BLaER1 treated with 17β-estradiol and CSF1 and Interleukin-3, amounts not matched to agents 10 nM and 100 nM (cell line): ENCODE results near the gene CALML6.

Source experiments
- H3K27ac ChIP-seq, 11 experiments: shearing (Covaris generic); formaldehyde crosslinking; 2 replicates each; pipeline ENCODE4 v1.8.1; 2022
- H3K27me3 ChIP-seq, 11 experiments: shearing (Covaris generic); formaldehyde crosslinking; 2 replicates each; pipeline ENCODE4 v1.8.1; 2022
- H3K36me3 ChIP-seq, 11 experiments: shearing (Covaris generic); formaldehyde crosslinking; 2 replicates each; pipeline ENCODE4 v1.8.1; 2022
- H3K4me1 ChIP-seq, 10 experiments: shearing (Covaris generic); formaldehyde crosslinking; 2 replicates each; pipeline ENCODE4 v1.8.1; 2022
- H3K4me2 ChIP-seq, 11 experiments: shearing (Covaris generic); formaldehyde crosslinking; 2 replicates each; pipeline ENCODE4 v1.8.1; 2022
- H3K4me3 ChIP-seq, 10 experiments: shearing (Covaris generic); formaldehyde crosslinking; 2 replicates each; pipeline ENCODE4 v1.8.1; 2022
- H3K9ac ChIP-seq, 11 experiments: shearing (Covaris generic); formaldehyde crosslinking; 2 replicates each; pipeline ENCODE4 v1.8.1; 2022
- H3K9me3 ChIP-seq, 11 experiments: shearing (Covaris generic); formaldehyde crosslinking; replicated peaks in 1 of 11; 2 replicates each; pipeline ENCODE4 v1.8.1; 2022
- H4K20me1 ChIP-seq, 11 experiments: shearing (Covaris generic); formaldehyde crosslinking; 2 replicates each; pipeline ENCODE4 v1.8.1; 2022
- Cebpa-rat ChIP-seq, 11 experiments: shearing (Covaris generic); IDR thresholded peaks; 2 replicates each; pipeline ENCODE4 v1.8.1; 2022

Gene CALML6

DNA sequence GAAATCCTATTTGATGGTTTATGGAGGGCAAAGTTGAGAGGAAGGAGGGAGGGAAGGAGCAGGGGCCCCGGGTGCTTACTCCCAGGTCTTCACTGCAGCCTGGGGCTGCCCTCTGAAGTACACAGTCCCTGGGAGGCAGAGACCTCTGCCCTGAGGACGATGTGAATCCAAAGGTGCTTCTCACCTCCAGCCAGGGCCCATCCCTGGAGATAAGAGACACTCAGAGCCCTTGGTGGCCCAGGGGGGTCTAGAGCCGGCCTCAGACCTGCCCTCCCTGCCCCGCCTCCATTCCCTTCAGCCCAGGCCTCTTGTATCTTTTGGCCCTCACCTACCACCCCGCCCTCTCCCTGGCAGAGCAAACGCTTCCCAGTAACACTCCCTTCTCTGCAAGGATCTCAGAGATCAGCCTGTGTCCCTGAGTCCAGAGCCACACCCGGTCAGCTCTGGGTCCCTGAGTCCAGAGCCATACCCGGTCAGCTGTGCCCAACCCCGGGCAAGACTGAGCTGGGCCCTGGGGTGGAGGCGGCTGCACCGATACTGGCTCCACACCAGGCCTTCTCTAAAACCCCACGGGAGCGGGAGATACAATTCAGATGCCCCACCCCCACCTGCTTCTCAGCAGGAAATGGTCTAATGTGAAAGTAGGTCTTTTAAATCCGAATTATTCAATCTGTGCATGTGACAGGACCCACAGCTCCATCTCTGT, 20.6 kb upstream of the CALML6 start:
- Histone ChIP-seq H3K4me1 (peaks cover 56 to 80% (median 78%) of the 10 kb centered on the region in 10 experiments), H3K27ac (peak overlapping the region in 8 of 11 experiments; percentile 38 to 98 (median 60); a peak in 16 of 22 replicates), H3K27me3 (no peaks in the 10 kb centered on the region), H3K9ac (peak overlapping the region; percentile 28 to 100 (median 53); a peak in 20 of 22 replicates), H3K36me3 (no peaks in the 10 kb centered on the region), H4K20me1 (peaks cover under 1 to 39% (median 9%) of the 10 kb centered on the region in 11 experiments; a peak in 19 of 22 replicates), H3K4me2 (peak overlapping the region; percentile 76 to 97 (median 89)), H3K9me3 (no peaks in the 10 kb centered on the region), H3K4me3 (peak overlapping the region in 6 of 10 experiments; percentile 4 to 42 (median 11); a peak in 6 of 20 replicates)
- no peak for TF ChIP-seq Cebpa-rat (IDR thresholded peaks at IDR 0.05)

DNA sequence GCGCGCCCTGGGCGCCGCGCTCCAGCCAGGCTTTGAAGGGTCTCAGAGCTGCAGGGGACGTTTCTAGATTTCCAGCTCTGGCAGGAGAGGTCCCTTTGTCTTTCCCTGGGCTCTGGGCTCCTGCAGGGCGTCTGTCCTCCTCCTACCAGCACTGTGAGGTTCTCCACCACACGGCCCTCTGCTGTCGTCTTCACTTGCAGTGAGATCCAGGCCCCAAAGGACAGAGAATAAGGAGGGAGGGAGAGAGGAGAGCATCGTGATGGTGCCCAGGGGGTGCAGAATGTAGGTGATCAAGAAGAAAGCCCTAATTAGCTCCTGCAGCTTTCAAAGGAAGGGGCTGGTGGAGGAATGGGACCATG, 20.0 kb upstream of the CALML6 start:
- peak overlapping the region; percentile 28 to 100 (median 53); a peak in 17 of 22 replicates for H3K9ac ChIP-seq
- peak overlapping the region in 6 of 10 experiments; percentile 4 to 42 (median 11); a peak in 5 of 20 replicates for H3K4me3 ChIP-seq
- no peaks in the 10 kb centered on the region for H3K27me3 ChIP-seq
- no peak for TF ChIP-seq Cebpa-rat (IDR thresholded peaks at IDR 0.05)
- H3K36me3 ChIP-seq, result no peaks in the 10 kb centered on the region
- H3K9me3 ChIP-seq, result no peaks in the 10 kb centered on the region
- peak overlapping the region in 7 of 11 experiments; percentile 38 to 98 (median 65); a peak in 16 of 22 replicates for H3K27ac ChIP-seq
- H3K4me1 ChIP-seq, result peaks cover 61 to 85% (median 83%) of the 10 kb centered on the region in 10 experiments
- peak overlapping the region; percentile 76 to 97 (median 89) for H3K4me2 ChIP-seq
- H4K20me1 ChIP-seq, result peaks cover 0 to 35% (median 8%) of the 10 kb centered on the region in 11 experiments; a peak in 11 of 22 replicates

GRCh38 chr1:1895456-1896336, 19.4 kb upstream of the CALML6 start:
- Histone ChIP-seq H4K20me1 (peaks cover 0 to 35% (median 8%) of the 10 kb centered on the region in 11 experiments; a peak in 8 of 22 replicates), H3K9ac (peak overlapping the region in 8 of 11 experiments; percentile 47 to 100 (median 59); a peak in 12 of 22 replicates), H3K4me1 (peaks cover 62 to 92% (median 90%) of the 10 kb centered on the region in 10 experiments), H3K4me3 (peak overlapping the region in 1 of 10 experiments; percentile 42; a peak in 4 of 20 replicates), H3K27ac (peak overlapping the region in 7 of 11 experiments; percentile 38 to 98 (median 65); a peak in 14 of 22 replicates), H3K9me3 (no peaks in the 10 kb centered on the region), H3K36me3 (no peaks in the 10 kb centered on the region), H3K27me3 (no peaks in the 10 kb centered on the region), H3K4me2 (peak overlapping the region; percentile 76 to 97 (median 89))
- TF ChIP-seq Cebpa-rat (IDR thresholded peaks at IDR 0.05), result no peak

DNA sequence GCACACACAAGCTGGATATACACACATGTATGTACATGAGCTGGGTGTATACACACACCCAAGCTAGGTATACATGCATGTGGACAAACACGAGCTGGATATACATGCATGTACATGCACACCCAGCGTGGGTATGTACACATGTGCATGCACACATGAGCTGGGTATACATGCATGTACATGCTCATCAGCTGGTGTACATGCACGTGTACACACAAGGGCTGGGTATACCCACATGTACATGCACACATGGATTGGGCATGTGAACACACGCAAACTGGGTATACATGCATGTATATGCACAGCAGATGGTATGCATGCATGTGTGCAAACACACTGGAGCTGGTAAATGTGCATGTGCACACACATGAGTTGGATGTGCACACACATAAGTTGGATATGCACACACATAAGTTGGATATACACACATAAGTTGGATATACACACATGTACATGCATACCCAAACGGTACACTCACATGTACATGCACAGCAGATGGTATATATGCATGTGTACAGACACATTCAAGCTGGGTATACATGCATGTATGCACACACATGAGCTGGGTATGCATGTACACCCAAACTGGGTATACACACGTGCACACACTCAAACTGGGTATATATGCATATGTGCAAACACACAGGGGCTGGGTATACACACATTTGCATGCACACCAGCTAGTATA, 16.7 kb upstream of the CALML6 start:
- Histone ChIP-seq H4K20me1 (peaks cover 0 to 28% (median 6%) of the 10 kb centered on the region in 11 experiments; a peak in 8 of 22 replicates), H3K4me2 (peak overlapping the region in 5 of 11 experiments; percentile 14 to 96 (median 91); a peak in 4 of 22 replicates), H3K4me3 (no peak overlapping the region), H3K27me3 (no peaks in the 10 kb centered on the region), H3K27ac (no peak overlapping the region), H3K9me3 (peaks cover 0 to 8% (median 7%) of the 10 kb centered on the region in 11 experiments; a peak in 17 of 22 replicates), H3K36me3 (no peaks in the 10 kb centered on the region), H3K9ac (no peak overlapping the region), H3K4me1 (peaks cover 54 to 90% (median 89%) of the 10 kb centered on the region in 10 experiments)
- no peak for TF ChIP-seq Cebpa-rat (IDR thresholded peaks at IDR 0.05)

DNA sequence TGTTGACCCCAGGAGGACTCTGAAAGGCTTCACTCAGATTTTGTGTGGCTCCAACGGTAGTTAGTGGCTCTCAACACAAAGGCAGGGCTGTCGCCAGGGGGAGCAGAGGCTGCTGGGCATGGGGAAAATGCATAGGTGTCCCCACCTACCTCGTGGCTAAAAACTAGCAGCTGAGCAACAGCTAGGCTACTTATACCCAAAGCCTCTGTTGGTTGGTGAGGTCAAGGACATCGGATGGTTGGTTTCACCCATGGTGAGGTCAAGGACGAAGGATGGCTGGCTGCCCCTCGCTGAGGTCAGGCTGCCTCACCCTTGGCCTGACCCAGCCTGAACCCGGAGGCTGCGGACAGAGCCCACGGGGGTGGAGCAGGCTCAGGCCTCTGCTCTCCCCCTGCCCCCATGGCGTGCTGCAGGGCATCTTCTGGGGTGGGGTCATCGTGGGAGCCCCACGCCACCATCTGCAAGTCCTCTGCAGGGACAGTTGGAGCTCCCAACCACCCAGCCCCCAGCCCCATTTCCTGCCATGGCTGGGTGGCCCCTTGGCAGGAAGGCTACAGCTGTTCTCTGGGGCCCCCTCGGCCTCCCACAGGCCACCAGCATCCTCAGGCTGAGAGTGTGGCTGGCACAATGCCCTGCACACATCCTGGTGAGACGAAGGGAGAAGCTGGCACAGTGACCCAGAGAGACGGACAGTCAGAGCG, 15.6 kb upstream of the CALML6 start:
- H3K4me2 ChIP-seq, result peak overlapping the region; percentile 67 to 99 (median 92)
- no peak for TF ChIP-seq Cebpa-rat (IDR thresholded peaks at IDR 0.05)
- peak overlapping the region in 9 of 11 experiments; percentile 31 to 85 (median 67); a peak in 17 of 22 replicates for H3K27ac ChIP-seq
- peak overlapping the region in 10 of 11 experiments; percentile 22 to 77 (median 58); a peak in 18 of 22 replicates for H3K9ac ChIP-seq
- peaks cover 0 to 17% (median 3%) of the 10 kb centered on the region in 11 experiments; a peak in 7 of 22 replicates for H4K20me1 ChIP-seq
- peak overlapping the region in 7 of 10 experiments; percentile 2 to 48 (median 11); a peak in 5 of 20 replicates for H3K4me3 ChIP-seq
- peaks cover 44 to 80% (median 78%) of the 10 kb centered on the region in 10 experiments for H3K4me1 ChIP-seq
- H3K27me3 ChIP-seq, result no peaks in the 10 kb centered on the region
- H3K9me3 ChIP-seq, result peaks cover 0 to 9% (median 7%) of the 10 kb centered on the region in 11 experiments; a peak in 17 of 22 replicates
- no peaks in the 10 kb centered on the region for H3K36me3 ChIP-seq

GRCh38 chr1:1899967-1900327, 15.1 kb upstream of the CALML6 start:
- Histone ChIP-seq H3K9ac (peak overlapping the region in 9 of 11 experiments; percentile 22 to 77 (median 62); a peak in 19 of 22 replicates), H3K4me2 (peak overlapping the region; percentile 67 to 99 (median 92)), H4K20me1 (peaks cover 0 to 12% (median 0%) of the 10 kb centered on the region in 11 experiments; a peak in 7 of 22 replicates), H3K9me3 (peaks cover 0 to 9% (median 7%) of the 10 kb centered on the region in 11 experiments; a peak in 17 of 22 replicates), H3K4me3 (peak overlapping the region in 6 of 10 experiments; percentile 2 to 48 (median 8); a peak in 3 of 20 replicates), H3K27ac (peak overlapping the region in 9 of 11 experiments; percentile 31 to 85 (median 67); a peak in 17 of 22 replicates), H3K27me3 (no peaks in the 10 kb centered on the region), H3K4me1 (peaks cover 38 to 78% (median 73%) of the 10 kb centered on the region in 10 experiments), H3K36me3 (no peaks in the 10 kb centered on the region)
- TF ChIP-seq Cebpa-rat (IDR thresholded peaks at IDR 0.05), result no peak

DNA sequence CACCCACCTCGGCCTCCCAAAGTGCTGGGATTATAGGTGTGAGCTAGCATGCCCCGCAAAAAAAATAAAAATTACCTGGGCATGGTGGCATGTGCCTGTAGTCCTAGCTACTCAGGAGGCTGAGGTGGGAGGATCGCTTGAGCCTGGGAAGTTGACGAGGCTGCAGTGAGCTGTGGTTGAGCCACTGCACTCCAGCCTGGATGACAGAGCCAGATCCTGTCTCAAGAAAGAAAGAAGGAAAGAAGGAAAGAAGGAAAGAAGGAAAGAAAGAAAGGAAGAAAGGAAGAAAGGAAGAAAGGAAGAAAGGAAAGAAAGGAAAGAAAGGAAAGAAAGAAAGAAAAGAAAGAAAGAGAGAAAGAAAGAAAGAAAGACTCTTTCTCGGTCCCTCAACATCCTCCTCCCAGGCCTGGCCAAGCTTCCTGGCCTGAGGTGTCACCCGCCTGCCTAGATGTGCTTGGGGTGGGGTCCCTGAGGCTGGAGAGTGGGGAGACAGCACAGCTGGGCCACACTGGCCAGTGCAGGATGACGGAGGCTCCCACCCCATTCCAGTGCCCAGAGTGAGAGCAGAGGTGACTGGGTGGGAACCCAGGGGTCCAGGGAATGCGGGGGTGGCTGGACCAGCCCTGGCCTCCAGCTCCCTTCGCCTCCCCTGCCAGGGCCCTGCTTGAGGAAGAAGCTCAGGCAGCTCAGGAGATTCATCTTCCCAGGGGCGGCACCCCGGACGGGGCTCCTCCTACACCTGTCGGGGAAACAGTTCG, 14.0 kb upstream of the CALML6 start:
- H3K9ac ChIP-seq, result peak overlapping the region in 6 of 11 experiments; percentile 32 to 59 (median 50); a peak in 11 of 22 replicates
- peaks cover 0 to 1% (median 0%) of the 10 kb centered on the region in 11 experiments; a peak in 1 of 22 replicates for H4K20me1 ChIP-seq
- H3K9me3 ChIP-seq, result peaks cover 0 to 9% (median 7%) of the 10 kb centered on the region in 11 experiments; a peak in 17 of 22 replicates
- H3K27me3 ChIP-seq, result no peaks in the 10 kb centered on the region
- peak overlapping the region; percentile 43 to 99 (median 92); a peak in 21 of 22 replicates for H3K4me2 ChIP-seq
- H3K4me3 ChIP-seq, result peak overlapping the region in 1 of 10 experiments; percentile 22; a peak in 1 of 20 replicates
- peaks cover 30 to 78% (median 65%) of the 10 kb centered on the region in 10 experiments for H3K4me1 ChIP-seq
- H3K27ac ChIP-seq, result peak overlapping the region in 7 of 11 experiments; percentile 21 to 85 (median 45); a peak in 12 of 22 replicates
- no peak for TF ChIP-seq Cebpa-rat (IDR thresholded peaks at IDR 0.05)
- H3K36me3 ChIP-seq, result no peaks in the 10 kb centered on the region
